AG09309 (cell line): Measurements from ENCODE around the gene PLCB4.

Source experiments
- DNase-seq: peaks from one replicate; pipeline ENCODE4 v3.0.0-alpha.2; 2010; ENCODE audit warnings: low read depth
- H3K4me3 ChIP-seq: 2 replicates; pipeline ENCODE4 v1.5.1; 2011; ENCODE audit warnings: mild to moderate bottlenecking, low read depth, low read length, moderate library complexity; ENCODE audit not compliant: control insufficient read depth
- CTCF ChIP-seq: IDR thresholded peaks from 2 replicates; pipeline ENCODE4 v1.5.1; 2011; ENCODE audit warnings: mild to moderate bottlenecking, low read depth, low read length, inconsistent platforms; ENCODE audit not compliant: insufficient read depth, control insufficient read depth; ENCODE audit errors: missing control alignments

The PLCB4 gene

DNA sequence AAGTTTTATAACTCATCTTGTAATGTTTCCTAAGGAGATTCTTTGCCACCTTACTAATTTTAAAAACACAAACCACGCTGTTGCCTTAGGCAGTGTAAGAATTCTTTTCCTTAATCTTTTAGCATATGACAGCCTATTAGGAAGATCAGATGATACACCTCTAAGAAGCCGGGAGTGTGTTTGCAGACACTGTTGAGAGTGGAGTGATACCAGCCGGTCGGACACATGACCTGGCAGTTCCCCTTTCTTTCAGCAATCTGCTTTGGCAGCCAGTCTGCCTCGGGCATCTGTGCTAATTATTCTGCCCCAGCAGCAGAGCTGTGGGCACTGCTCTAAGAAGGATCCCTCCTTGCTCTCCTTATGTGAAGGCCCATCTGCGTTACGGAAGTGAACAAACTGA, 50.9 kb downstream of the PLCB4 start:
- no peak for DNase-seq
- H3K4me3 ChIP-seq, result no peak overlapping the region
- TF ChIP-seq CTCF, result no peak

- H3K4me3 ChIP-seq, result no peak overlapping the region
- DNase-seq, result no peak
- TF ChIP-seq CTCF, result no peak
These were observed 52.3 kb downstream of the PLCB4 start for GRCh38 chr20:9121211-9121610.

DNA sequence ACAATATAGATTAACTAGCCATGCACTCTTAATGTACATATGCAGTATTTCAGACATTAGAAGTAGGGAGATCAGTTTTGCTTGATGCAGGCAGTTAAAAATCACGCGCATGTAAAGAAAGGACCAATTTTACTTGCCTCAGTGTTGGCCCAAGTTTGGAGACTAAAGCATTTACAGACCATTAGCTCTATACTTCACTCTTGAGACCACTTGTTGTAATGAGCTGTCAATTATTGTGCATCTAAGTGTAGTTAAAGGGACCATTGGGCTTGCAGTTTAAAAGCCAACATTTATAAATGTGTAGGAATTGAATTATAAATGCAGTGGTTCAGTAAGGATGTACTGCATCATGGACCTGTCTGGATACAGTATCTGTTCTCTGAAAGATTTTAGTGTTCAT, 53.7 kb downstream of the PLCB4 start:
- TF ChIP-seq CTCF, result no peak
- H3K4me3 ChIP-seq, result no peak overlapping the region
- no peak for DNase-seq

DNA sequence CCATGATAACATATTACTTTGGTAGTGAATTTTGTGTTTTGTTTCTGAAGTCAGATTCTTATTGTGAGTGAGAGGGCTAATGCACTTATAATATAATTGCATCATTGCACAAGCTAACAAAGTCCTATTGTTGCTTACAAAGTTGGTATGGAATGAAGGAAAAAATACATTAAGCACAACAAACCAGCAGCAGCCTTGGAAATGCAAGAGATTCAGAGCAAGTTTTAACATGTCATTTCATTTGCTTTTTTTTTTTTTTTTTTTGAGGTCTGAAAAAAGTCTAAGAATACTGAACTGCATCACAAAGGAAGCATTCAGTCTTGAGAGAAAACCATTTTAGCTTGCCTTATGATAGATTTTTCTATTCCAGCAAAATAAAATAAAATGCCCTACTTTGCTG, 57.6 kb downstream of the PLCB4 start:
- TF ChIP-seq CTCF, result no peak
- no peak for DNase-seq
- no peak overlapping the region for H3K4me3 ChIP-seq

- no peak for DNase-seq
- no peak overlapping the region for H3K4me3 ChIP-seq
- no peak for TF ChIP-seq CTCF
These were observed 59.7 kb downstream of the PLCB4 start for GRCh38 chr20:9128568-9128967.

DNA sequence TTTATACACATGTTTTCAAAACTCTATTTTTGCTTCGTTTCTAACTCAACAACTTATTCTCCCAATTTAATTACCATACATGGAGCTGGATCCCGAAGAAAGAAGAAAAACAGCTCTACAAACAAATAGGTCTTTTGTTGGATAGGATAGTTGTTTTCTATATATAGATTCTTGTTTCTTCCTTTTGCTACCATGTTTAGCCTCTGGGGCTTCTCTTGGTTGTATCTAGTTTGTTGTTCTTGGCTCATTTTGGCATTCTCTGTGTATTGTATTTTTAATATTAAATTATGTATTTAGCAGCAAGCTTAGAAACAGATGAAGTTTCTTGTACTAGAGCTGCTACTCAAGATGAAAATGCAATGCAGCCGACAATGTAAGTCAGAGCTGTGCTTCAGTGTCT, 60.9 kb downstream of the PLCB4 start:
- no peak for TF ChIP-seq CTCF
- no peak overlapping the region for H3K4me3 ChIP-seq
- DNase-seq, result no peak

DNA sequence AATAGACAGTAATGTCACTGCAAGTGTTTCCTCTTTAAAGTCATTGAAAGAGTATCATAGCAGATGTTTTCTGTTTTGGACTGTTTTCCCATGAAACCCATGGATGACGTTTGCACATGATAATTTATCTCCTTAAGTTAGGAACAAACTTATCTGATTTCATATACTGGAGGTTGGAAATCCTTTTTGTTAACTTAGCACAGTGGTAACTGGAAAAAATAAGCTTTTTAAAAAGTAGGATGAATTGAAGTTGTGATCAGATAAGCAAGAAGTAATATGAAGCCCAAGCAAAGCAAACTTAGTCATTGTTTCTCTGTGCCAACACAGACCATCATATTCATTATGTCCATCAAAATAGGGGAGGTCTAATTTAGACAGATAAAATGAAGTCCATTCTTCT, 61.6 kb downstream of the PLCB4 start:
- no peak for DNase-seq
- H3K4me3 ChIP-seq, result no peak overlapping the region
- TF ChIP-seq CTCF, result no peak
